COLO668 (cell line): Measurements from ENCODE around the gene COA8.

ENCODE experiments used
- DNase-seq: peaks from one replicate; lab custom pipeline; 2025; ENCODE audit not compliant: unreplicated experiment; lab: John Stamatoyannopoulos, UW

Gene COA8

GRCh38 chr14:103619057-103619456 lies 56.3 kb downstream of the COA8 start:
- DNase-seq = no peak

DNA sequence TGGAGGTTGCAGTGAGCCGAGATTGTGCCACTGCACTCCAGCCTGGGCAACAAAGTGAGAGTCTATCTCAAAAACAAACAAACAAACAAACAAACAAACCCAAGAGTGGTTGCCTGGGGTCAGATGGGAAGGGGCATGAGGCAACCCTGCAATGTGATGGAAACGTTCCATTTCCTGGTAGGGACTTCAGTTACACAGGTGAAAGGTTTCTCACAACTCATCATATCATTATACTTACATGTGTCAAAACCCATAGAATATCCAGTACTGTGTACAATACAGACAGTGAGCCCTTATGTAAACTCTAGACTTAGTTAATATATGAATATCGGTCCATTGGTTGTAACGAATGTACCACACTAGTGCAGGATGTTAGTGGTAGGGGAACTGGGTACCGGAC lies 59.1 kb downstream of the COA8 start:
- no peak for DNase-seq

DNA sequence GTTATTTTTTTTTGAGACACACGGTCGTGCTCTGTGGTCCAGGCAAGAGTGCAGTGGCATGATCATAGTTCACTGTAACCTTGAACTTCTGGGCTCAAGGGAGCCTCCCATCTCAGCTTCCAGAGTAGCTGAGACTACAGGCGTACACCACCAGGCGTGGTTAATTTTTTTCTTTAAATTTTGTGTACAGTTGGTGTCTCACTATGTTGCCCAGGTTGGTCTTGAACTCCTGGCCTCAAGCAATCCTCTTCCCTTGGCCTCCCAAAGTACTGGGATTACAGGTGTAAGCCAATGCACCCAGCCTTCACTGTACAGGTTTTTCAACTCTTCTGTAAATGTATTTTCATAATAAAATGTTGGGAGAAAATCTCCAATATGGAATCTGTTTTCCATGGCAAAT lies 60.5 kb downstream of the COA8 start:
- DNase-seq = no peak

DNA sequence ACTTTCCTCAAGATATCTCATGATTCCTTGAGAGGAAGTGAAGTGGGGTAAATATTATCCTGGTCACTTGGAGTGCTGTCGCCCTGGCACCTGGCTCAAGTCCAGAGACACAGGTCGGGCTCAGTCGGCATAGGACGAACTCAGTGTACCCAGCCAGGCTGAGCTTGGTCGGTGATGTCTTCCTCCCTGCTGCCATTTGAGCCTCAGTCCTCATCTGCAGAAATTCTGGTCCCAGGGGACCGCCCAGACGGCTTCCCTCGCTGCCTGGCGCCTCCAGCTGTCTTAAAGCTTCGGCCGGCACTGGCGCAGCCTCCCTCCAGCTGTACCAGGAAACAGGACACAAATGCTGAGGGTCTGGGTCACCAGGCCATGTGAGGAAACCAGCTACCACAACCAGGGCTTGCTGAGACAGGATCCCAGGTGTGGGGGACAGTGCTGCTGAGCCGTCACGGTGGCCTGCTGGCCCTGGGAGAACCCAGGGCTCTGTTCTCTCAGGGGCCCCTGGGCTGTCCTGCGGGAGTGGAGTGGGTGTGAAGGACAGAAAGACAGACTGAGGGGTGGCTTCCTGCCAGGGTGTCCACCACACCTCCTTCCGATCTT lies 61.2 kb downstream of the COA8 start:
- no peak for DNase-seq

DNA sequence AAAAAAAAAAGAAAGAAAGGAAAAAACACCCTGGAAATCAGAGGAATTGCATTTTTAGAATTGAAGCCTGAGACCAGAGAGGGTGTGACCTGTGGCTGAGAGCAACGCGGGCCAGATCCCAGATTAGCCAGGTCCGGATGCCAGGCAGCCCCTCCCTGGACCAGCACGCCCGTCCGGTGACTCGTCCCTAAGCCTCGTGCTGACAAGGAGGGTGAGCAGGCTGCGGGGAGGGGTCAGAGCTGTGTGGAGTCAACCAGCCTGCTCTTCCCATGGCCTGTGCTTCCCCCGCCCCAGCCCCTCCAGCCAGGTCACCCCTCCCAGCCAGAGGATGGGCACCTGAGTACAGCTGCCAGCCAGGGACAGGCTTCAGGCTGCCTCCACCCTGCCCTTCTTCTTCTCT lies 62.1 kb downstream of the COA8 start:
- peak; percentile 56 for DNase-seq

GRCh38 chr14:103625356-103626095 lies 62.8 kb downstream of the COA8 start:
- peak; percentile 21 for DNase-seq

GRCh38 chr14:103626146-103626850 lies 63.5 kb downstream of the COA8 start:
- DNase-seq = peak; percentile 89

GRCh38 chr14:103627073-103628025 lies 64.6 kb downstream of the COA8 start:
- DNase-seq = no peak

DNA sequence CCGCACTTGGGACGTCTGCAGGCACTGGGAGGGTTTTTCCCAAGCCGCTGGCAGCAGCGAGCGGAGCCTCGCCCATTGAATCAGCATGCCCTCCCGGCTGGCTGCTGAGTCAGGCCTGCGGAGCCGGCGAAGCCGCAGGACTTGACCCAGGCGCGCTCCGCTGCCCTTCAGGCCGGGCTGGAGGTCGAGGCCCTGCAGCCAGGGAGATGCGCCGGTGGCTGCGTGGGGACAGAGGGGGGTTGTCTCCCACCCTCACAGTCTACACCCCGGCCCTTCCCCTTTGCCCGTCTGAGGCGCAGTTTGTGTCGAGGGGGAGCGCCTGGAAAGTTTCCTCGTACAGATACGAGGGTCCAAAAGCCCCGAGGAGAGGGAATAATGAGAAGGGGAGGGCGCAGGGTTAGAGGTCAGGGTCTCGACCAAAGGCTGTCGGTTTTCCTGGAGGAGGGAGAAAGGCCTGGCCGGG lies 65.5 kb downstream of the COA8 start:
- peak; percentile 81 for DNase-seq

DNA sequence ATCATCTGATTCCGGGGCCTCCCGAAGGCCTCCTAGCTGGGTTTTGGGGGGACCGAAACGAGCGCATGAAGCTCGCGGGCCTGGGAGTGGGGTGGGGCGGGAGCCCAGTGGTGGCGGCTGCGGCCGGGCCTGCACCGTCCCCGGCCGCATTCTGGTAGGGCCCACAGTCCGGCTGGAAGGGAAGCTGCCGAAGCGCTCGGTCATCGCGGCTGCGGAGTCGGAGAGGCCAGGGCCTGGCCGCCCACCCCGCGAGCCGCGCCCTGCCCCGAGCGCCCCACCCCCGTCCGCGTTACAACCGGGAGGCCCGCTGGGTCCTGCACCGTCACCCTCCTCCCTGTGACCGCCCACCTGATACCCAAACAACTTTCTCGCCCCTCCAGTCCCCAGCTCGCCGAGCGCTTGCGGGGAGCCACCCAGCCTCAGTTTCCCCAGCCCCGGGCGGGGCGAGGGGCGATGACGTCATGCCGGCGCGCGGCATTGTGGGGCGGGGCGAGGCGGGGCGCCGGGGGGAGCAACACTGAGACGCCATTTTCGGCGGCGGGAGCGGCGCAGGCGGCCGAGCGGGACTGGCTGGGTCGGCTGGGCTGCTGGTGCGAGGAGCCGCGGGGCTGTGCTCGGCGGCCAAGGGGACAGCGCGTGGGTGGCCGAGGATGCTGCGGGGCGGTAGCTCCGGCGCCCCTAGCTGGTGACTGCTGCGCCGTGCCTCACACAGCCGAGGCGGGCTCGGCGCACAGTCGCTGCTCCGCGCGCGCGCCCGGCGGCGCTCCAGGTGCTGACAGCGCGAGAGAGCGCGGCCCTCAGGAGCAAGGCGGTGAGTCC lies 66.1 kb downstream of the COA8 start, which contains the start of gene KLC1:
TSS of gene KLC1 (plus strand) at position 528 of the 819 bp plus-strand sequence. CDS start 25,354 bp downstream, outside the sequence.
- DNase-seq = peak; percentile 86

GRCh38 chr14:103629503-103630121 lies 66.9 kb downstream of the COA8 start:
- DNase-seq = peak; percentile 73

GRCh38 chr14:103630364-103631108 lies 67.8 kb downstream of the COA8 start:
- no peak for DNase-seq

GRCh38 chr14:103633391-103633790 lies 70.6 kb downstream of the COA8 start:
- DNase-seq = no peak

GRCh38 chr14:103634156-103634555 lies 71.4 kb downstream of the COA8 start:
- no peak for DNase-seq

DNA sequence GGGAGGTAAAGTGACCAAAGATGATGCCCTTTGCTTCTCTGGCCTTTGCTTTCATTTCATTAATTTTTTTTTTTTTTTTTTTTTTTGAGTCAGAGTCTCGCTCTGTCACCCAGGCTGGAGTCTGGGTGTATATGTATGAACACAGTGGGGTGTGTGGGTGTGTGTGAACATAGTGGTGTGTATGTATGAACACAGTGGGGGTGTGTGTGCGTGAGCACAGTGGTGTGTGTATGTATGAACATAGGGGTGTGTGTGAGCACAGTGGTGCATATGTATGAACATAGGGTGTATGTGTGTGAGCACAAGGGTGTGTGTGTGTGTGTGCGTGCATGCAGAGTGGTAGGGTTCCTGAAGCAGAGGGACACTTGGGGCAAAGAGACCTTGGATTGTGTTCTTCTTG lies 75.8 kb downstream of the COA8 start:
- DNase-seq = no peak
